Measurements from ENCODE around the gene NDC1. TPM values are rescaled to one million over a fixed set of nuclear protein-coding genes. Genes with fewer than 3 reads are reported as not detected.
"Not testable (repeated sequence)": the region's sequence is repeated elsewhere in the genome, so short reads cannot be mapped to it uniquely, and the experiment has no call there.

NDC1 gene
- total RNA-seq, 1 donor from 2014 or later: 14.6 TPM

DNA sequence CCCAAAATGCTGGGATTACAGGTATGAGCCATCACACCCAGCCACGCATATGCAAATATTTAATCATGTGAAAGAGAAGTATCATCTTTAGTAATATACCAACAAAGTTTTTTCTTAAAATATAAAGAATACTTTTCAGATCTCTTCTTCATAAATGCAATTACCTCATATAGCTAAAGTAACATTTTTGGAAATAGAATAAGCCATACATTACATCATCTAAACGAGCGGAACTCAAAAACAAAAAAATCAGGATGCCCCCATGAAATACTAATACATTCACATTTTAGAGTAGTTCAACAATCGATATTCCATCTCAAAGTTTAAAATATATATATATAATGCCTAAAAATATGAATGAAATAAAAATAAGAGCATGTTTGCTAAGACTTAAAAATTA is 4.7 kb downstream of the NDC1 start:
- Histone ChIP-seq H3K4me3 (ENCODE audit: low read length in 3 of 3) (no peak overlapping the region), H3K9ac (ENCODE audit: low read depth in 1 of 3, low read length in 3 of 3) (no peak overlapping the region), H3K27me3 (ENCODE audit: control insufficient read depth in 3 of 3, insufficient read depth in 3 of 3, low read length in 3 of 3) (no peaks in the 10 kb centered on the region), H3K4me1 (ENCODE audit: control insufficient read depth in 3 of 3, insufficient read depth in 3 of 3, low read length in 3 of 3) (peaks cover 2 to 10% (median 8%) of the 10 kb centered on the region in 3 donors), H3K9me3 (ENCODE audit: control insufficient read depth in 3 of 3, low read length in 3 of 3) (no peaks in the 10 kb centered on the region), H3K27ac (ENCODE audit: low read depth, low read length) (no peak overlapping the region), H3K36me3 (ENCODE audit: control insufficient read depth in 3 of 3, insufficient read depth in 3 of 3, low read length in 3 of 3) (peaks cover 0 to 5% (median 0%) of the 10 kb centered on the region in 3 donors)

DNA sequence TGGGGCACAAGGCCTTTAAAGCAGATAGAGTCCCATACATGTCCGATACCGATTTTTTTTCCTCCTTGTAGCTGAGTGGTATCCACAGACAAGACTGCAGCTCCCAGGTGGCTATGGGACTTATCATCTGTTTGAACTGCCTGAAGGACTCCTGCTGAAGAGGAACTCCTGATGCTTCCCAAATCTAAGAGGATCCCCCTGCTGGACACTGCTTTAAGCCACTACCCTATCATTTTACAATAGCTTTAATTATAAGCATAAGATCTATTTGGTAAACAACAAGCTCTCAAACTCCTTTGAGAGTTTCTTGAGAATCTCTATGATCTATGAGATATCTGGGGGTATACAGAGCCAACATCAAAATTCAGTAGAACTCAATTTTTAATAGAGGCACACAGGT is 11.7 kb downstream of the NDC1 start:
- Histone ChIP-seq H3K9me3 (ENCODE audit: control insufficient read depth in 3 of 3, low read length in 3 of 3) (no peaks in the 10 kb centered on the region), H3K27ac (ENCODE audit: low read depth, low read length) (no peak overlapping the region), H3K27me3 (ENCODE audit: control insufficient read depth in 3 of 3, insufficient read depth in 3 of 3, low read length in 3 of 3) (no peaks in the 10 kb centered on the region), H3K9ac (ENCODE audit: low read depth in 1 of 3, low read length in 3 of 3) (no peak overlapping the region), H3K36me3 (ENCODE audit: control insufficient read depth in 3 of 3, insufficient read depth in 3 of 3, low read length in 3 of 3) (peaks cover 7 to 29% (median 7%) of the 10 kb centered on the region in 3 donors), H3K4me1 (ENCODE audit: control insufficient read depth in 3 of 3, insufficient read depth in 3 of 3, low read length in 3 of 3) (no peaks in the 10 kb centered on the region), H3K4me3 (ENCODE audit: low read length in 3 of 3) (no peak overlapping the region)

DNA sequence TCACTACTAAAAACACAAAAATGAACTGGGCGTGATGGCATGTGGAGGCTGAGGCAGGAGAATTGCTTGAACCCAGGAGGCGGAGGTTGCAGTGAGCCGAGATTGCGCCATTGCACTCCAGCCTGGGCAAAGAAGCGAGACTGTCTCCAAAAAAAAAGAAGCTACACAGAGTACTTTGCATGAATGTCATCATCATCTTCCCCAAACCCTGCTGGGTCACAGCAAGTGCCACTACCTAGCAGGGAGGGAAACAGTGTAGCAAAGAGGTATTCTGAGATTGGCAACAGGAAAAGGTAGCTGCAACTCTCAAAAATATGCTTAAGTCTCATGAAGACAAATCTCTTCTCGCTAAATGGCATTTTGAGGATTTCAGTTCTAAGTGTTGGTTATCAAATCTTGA is 12.8 kb downstream of the NDC1 start:
- no peak overlapping the region for H3K9ac ChIP-seq (ENCODE audit: low read depth in 1 of 3, low read length in 3 of 3)
- H3K36me3 ChIP-seq (ENCODE audit: control insufficient read depth in 3 of 3, insufficient read depth in 3 of 3, low read length in 3 of 3): peaks cover 7 to 29% (median 7%) of the 10 kb centered on the region in 3 donors
- H3K27me3 ChIP-seq (ENCODE audit: control insufficient read depth in 3 of 3, insufficient read depth in 3 of 3, low read length in 3 of 3): no peaks in the 10 kb centered on the region
- no peak overlapping the region for H3K27ac ChIP-seq (ENCODE audit: low read depth, low read length)
- no peak overlapping the region for H3K4me3 ChIP-seq (ENCODE audit: low read length in 3 of 3)
- no peaks in the 10 kb centered on the region for H3K9me3 ChIP-seq (ENCODE audit: control insufficient read depth in 3 of 3, low read length in 3 of 3)
- no peaks in the 10 kb centered on the region for H3K4me1 ChIP-seq (ENCODE audit: control insufficient read depth in 3 of 3, insufficient read depth in 3 of 3, low read length in 3 of 3)

DNA sequence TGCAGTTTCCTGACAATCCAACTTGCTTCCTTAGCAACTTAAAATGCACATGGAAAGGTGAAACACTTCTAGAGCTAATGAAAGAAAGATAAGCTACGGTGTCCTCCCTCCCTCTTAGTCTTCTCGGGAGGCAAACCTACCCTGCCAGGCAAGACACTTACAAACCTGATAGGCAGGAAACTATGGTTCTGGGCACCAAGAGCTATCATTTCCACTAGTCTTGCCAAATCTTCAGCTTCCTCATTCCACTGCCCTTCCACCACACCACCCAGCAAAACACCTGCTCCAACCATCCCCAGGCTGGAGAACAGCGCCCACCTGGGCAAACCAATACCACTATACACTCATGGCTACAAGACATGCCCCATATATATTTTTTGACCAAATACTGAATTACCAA is 15.2 kb downstream of the NDC1 start:
- Histone ChIP-seq H3K36me3 (ENCODE audit: control insufficient read depth in 3 of 3, insufficient read depth in 3 of 3, low read length in 3 of 3) (peaks cover 6 to 24% (median 14%) of the 10 kb centered on the region in 3 donors), H3K4me3 (ENCODE audit: low read length in 3 of 3) (no peak overlapping the region), H3K27me3 (ENCODE audit: control insufficient read depth in 3 of 3, insufficient read depth in 3 of 3, low read length in 3 of 3) (no peaks in the 10 kb centered on the region), H3K4me1 (ENCODE audit: control insufficient read depth in 3 of 3, insufficient read depth in 3 of 3, low read length in 3 of 3) (no peaks in the 10 kb centered on the region), H3K9ac (ENCODE audit: low read depth in 1 of 3, low read length in 3 of 3) (no peak overlapping the region), H3K27ac (ENCODE audit: low read depth, low read length) (no peak overlapping the region), H3K9me3 (ENCODE audit: control insufficient read depth in 3 of 3, low read length in 3 of 3) (no peaks in the 10 kb centered on the region)

DNA sequence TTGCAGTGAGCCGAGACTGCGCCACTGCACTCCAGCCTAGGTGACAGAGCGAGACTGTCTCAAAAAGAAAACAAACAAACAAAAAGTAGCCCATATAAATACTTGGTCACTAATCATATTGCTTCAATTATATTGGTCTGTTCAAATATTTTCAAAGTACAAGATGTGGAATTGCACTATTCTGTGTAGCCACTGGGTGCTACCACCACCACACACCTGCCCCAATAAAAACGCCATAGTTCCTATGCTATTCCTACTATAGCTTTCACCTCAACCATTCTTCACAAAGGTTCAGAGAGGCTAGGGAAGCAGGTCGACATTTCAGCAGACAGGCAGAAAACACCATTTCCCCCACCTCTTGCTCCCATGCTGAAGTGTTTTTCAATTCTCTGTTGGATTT is 16.7 kb downstream of the NDC1 start:
- peaks cover 5 to 22% (median 20%) of the 10 kb centered on the region in 3 donors for H3K36me3 ChIP-seq (ENCODE audit: control insufficient read depth in 3 of 3, insufficient read depth in 3 of 3, low read length in 3 of 3)
- H3K27ac ChIP-seq (ENCODE audit: low read depth, low read length): no peak overlapping the region
- H3K9me3 ChIP-seq (ENCODE audit: control insufficient read depth in 3 of 3, low read length in 3 of 3): no peaks in the 10 kb centered on the region
- H3K4me1 ChIP-seq (ENCODE audit: control insufficient read depth in 3 of 3, insufficient read depth in 3 of 3, low read length in 3 of 3): no peaks in the 10 kb centered on the region
- H3K4me3 ChIP-seq (ENCODE audit: low read length in 3 of 3): no peak overlapping the region
- no peaks in the 10 kb centered on the region for H3K27me3 ChIP-seq (ENCODE audit: control insufficient read depth in 3 of 3, insufficient read depth in 3 of 3, low read length in 3 of 3)
- no peak overlapping the region for H3K9ac ChIP-seq (ENCODE audit: low read depth in 1 of 3, low read length in 3 of 3)

DNA sequence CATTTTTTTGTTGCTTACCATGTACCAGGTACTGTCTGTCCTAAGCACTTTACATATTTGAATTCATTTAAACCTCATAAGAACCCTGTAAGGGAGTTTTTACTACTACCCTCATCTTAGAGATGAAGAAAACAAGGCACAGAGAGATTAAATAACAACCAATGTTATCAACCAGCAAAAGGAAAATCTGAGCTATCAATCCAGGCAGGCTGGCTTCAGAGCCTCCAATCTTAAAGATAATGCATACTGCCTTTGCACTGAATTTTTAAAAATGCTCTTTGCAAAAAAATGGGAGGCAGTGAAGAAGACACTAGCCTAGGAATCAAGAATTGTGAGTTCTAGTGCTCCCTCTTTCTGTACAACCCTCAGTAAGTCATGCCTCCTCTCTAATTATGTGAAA is 18.7 kb downstream of the NDC1 start:
- Histone ChIP-seq H3K27me3 (ENCODE audit: control insufficient read depth in 3 of 3, insufficient read depth in 3 of 3, low read length in 3 of 3) (no peaks in the 10 kb centered on the region), H3K4me3 (ENCODE audit: low read length in 3 of 3) (no peak overlapping the region), H3K9me3 (ENCODE audit: control insufficient read depth in 3 of 3, low read length in 3 of 3) (no peaks in the 10 kb centered on the region), H3K9ac (ENCODE audit: low read depth in 1 of 3, low read length in 3 of 3) (no peak overlapping the region), H3K4me1 (ENCODE audit: control insufficient read depth in 3 of 3, insufficient read depth in 3 of 3, low read length in 3 of 3) (no peaks in the 10 kb centered on the region), H3K27ac (ENCODE audit: low read depth, low read length) (no peak overlapping the region), H3K36me3 (ENCODE audit: control insufficient read depth in 3 of 3, insufficient read depth in 3 of 3, low read length in 3 of 3) (peaks cover 2 to 15% (median 4%) of the 10 kb centered on the region in 3 donors)

DNA sequence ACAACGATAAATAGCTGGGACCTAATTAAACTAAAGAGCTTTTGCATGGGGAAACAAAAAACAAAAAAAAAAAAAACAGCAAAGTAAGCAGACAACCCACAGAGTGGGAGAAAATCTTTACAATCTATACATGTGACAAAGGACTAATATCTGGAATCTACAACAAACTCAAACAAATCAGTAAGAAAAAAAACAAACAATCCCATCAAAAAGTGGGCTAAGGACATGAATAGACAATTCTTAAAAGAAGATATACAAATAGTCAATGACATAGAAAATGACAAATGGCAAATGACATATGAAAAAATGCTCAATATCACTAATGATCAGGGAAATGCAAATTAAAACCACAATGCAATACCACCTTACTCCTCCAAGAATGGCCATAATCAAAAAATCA is 21.5 kb downstream of the NDC1 start:
- H3K36me3 ChIP-seq (ENCODE audit: control insufficient read depth in 3 of 3, insufficient read depth in 3 of 3, low read length in 3 of 3): peaks cover 2 to 15% (median 2%) of the 10 kb centered on the region in 3 donors
- H3K4me3 ChIP-seq (ENCODE audit: low read length in 3 of 3); H3K27me3 ChIP-seq (ENCODE audit: control insufficient read depth in 3 of 3, insufficient read depth in 3 of 3, low read length in 3 of 3); H3K9me3 ChIP-seq (ENCODE audit: control insufficient read depth in 3 of 3, low read length in 3 of 3); H3K4me1 ChIP-seq (ENCODE audit: control insufficient read depth in 3 of 3, insufficient read depth in 3 of 3, low read length in 3 of 3); H3K27ac ChIP-seq (ENCODE audit: low read depth, low read length); H3K9ac ChIP-seq (ENCODE audit: low read depth in 1 of 3, low read length in 3 of 3): not testable (repeated sequence)

DNA sequence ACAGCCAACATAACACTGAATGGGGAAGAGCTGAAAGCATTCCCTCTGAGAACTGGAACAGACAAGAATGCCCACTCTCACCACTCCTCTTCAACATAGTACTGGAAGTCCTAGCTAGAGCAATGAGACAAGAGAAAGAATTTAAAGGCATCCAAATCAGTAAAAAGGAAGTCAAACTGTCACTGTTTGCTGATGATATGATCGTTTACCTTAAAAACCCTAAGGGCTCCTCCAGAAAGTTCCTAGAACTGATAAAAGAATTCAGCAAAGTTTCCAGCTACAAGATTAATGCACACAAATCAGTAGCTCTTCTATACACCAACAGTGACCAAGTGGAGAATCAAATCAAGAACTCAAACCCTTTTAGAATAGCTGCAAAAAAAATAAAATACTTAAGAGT is 22.6 kb downstream of the NDC1 start:
- H3K9ac ChIP-seq (ENCODE audit: low read depth in 1 of 3, low read length in 3 of 3); H3K9me3 ChIP-seq (ENCODE audit: control insufficient read depth in 3 of 3, low read length in 3 of 3); H3K27ac ChIP-seq (ENCODE audit: low read depth, low read length); H3K4me1 ChIP-seq (ENCODE audit: control insufficient read depth in 3 of 3, insufficient read depth in 3 of 3, low read length in 3 of 3); H3K4me3 ChIP-seq (ENCODE audit: low read length in 3 of 3); H3K27me3 ChIP-seq (ENCODE audit: control insufficient read depth in 3 of 3, insufficient read depth in 3 of 3, low read length in 3 of 3): not testable (repeated sequence)
- H3K36me3 ChIP-seq (ENCODE audit: control insufficient read depth in 3 of 3, insufficient read depth in 3 of 3, low read length in 3 of 3): peaks cover 2 to 15% (median 2%) of the 10 kb centered on the region in 3 donors

DNA sequence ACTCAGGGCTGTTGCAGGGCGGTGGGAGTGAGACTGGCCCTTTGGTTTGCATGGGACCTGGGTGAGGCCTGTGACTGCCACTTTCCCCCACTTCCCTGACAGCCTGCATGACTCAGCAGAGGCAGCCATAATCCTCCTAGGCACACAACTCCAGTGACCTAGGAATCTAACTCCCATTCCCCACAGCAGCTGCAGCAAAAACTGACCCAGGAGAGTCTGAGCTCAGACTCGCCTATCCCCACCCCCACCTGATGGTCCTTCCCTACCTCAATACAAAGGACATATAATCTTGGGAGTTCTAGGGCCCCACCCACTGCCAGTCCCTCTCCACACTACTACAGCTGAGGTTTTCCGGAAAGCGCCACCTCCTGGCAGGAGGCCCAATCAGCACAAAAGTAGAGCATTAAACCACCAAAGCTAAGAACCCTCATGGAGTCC is 26.7 kb downstream of the NDC1 start:
- Histone ChIP-seq H3K9ac (ENCODE audit: low read depth in 1 of 3, low read length in 3 of 3) (no peak overlapping the region), H3K4me1 (ENCODE audit: control insufficient read depth in 3 of 3, insufficient read depth in 3 of 3, low read length in 3 of 3) (no peaks in the 10 kb centered on the region), H3K4me3 (ENCODE audit: low read length in 3 of 3) (no peak overlapping the region), H3K27me3 (ENCODE audit: control insufficient read depth in 3 of 3, insufficient read depth in 3 of 3, low read length in 3 of 3) (no peaks in the 10 kb centered on the region), H3K36me3 (ENCODE audit: control insufficient read depth in 3 of 3, insufficient read depth in 3 of 3, low read length in 3 of 3) (peaks cover 0 to 2% (median under 1%) of the 10 kb centered on the region in 3 donors), H3K27ac (ENCODE audit: low read depth, low read length) (no peak overlapping the region), H3K9me3 (ENCODE audit: control insufficient read depth in 3 of 3, low read length in 3 of 3) (no peaks in the 10 kb centered on the region)

DNA sequence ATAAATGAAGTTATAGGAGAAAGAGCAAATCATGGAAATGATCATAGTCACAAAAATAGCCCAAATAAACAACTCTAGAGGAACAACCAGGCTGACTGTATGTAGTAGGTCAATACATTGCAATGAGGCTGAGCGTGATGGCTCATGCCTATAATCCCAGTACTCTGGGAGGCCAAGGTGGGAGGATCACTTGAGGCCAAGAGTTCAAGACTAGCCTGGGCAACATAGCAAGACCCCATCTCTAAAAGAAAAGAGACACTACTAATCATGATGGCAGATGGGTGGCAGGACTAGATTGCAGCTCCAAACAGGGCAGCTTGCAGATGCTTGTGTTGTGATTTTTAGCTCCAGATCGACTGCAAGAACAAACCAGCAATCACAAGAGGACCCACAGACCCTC is 27.6 kb downstream of the NDC1 start:
- H3K27ac ChIP-seq (ENCODE audit: low read depth, low read length): no peak overlapping the region
- no peak overlapping the region for H3K4me3 ChIP-seq (ENCODE audit: low read length in 3 of 3)
- no peaks in the 10 kb centered on the region for H3K27me3 ChIP-seq (ENCODE audit: control insufficient read depth in 3 of 3, insufficient read depth in 3 of 3, low read length in 3 of 3)
- H3K9me3 ChIP-seq (ENCODE audit: control insufficient read depth in 3 of 3, low read length in 3 of 3): no peaks in the 10 kb centered on the region
- peaks cover 0 to 4% (median 0%) of the 10 kb centered on the region in 3 donors for H3K36me3 ChIP-seq (ENCODE audit: control insufficient read depth in 3 of 3, insufficient read depth in 3 of 3, low read length in 3 of 3)
- H3K4me1 ChIP-seq (ENCODE audit: control insufficient read depth in 3 of 3, insufficient read depth in 3 of 3, low read length in 3 of 3): no peaks in the 10 kb centered on the region
- H3K9ac ChIP-seq (ENCODE audit: low read depth in 1 of 3, low read length in 3 of 3): no peak overlapping the region

DNA sequence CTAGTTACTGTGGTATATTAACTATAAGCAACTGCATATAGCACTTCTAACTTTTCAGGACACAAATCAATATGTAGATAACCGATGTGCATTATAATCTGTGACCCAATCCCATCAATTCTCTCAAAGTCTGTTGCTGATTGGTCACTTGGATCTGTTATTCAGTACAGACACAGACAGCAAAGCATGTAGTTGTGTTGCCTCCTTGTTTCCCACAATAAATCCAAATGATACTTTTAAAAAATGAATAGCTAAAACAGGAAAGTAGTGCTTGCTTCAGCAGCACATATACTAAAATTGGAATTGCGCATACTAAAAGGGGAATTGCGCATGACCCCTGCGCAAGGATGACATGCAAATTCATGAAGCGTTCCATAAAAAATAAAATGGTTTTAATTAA is 28.1 kb downstream of the NDC1 start:
- H3K36me3 ChIP-seq (ENCODE audit: control insufficient read depth in 3 of 3, insufficient read depth in 3 of 3, low read length in 3 of 3): peaks cover 0 to 4% (median 0%) of the 10 kb centered on the region in 3 donors
- no peak overlapping the region for H3K9ac ChIP-seq (ENCODE audit: low read depth in 1 of 3, low read length in 3 of 3)
- H3K4me3 ChIP-seq (ENCODE audit: low read length in 3 of 3): no peak overlapping the region
- no peaks in the 10 kb centered on the region for H3K27me3 ChIP-seq (ENCODE audit: control insufficient read depth in 3 of 3, insufficient read depth in 3 of 3, low read length in 3 of 3)
- H3K4me1 ChIP-seq (ENCODE audit: control insufficient read depth in 3 of 3, insufficient read depth in 3 of 3, low read length in 3 of 3): no peaks in the 10 kb centered on the region
- no peaks in the 10 kb centered on the region for H3K9me3 ChIP-seq (ENCODE audit: control insufficient read depth in 3 of 3, low read length in 3 of 3)
- H3K27ac ChIP-seq (ENCODE audit: low read depth, low read length): no peak overlapping the region

Data from skeletal muscle tissue (tissue), 4 donors.